GM20431 (cell line): ENCODE data around the gene HSDL1.
"Not testable (repeated sequence)": the region's sequence is repeated elsewhere in the genome, so short reads cannot be mapped to it uniquely, and the experiment has no call there.

Source experiments
- in situ Hi-C: fragments of 300-500 bp; cut with MseI, MboI; formaldehyde crosslinking; loops from one replicate; pipeline ENCODE4 v1.15.0; 2020; ENCODE audit warnings: low sequenced_read_pairs; ENCODE audit not compliant: unreplicated experiment

HSDL1 gene

DNA sequence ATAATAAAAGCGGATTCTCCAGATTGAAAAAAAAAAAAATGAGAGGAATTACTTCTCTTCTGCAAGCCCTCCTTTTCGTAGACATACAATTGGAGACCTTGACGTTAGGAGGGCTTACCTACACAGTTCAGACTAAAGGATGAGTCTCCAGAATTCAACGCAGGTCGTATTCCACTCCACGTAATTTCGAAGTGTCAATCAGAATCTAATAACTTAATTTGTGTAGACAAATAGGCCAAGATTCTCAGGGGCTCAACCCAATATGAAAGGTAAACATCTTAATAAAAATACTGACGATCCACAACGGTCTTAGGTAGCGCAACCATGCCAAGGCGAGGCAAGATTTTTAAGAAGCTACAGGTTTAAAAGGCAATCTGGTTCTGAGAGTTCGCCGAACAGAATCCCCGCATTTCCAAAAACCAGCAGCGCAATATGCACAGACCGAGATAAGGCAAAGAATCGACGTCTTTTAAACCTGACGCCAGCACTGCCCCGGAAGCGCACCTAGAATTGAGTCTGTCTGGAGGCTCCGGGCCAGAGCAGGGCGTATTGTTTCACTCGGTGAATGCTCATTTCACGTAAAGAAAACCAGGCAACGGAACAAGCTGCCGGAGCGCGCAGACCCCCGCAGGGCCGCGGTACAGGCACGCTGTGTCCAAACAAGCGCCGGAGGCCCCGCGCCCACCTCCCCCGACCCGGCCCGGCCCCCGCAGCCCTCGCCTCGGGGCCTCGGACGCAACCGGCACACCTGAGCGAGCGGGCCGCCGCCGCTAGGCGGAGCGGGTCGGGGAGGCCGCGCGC is 28.9 kb downstream of the HSDL1 start:
- in situ Hi-C loops, result no loop called here

DNA sequence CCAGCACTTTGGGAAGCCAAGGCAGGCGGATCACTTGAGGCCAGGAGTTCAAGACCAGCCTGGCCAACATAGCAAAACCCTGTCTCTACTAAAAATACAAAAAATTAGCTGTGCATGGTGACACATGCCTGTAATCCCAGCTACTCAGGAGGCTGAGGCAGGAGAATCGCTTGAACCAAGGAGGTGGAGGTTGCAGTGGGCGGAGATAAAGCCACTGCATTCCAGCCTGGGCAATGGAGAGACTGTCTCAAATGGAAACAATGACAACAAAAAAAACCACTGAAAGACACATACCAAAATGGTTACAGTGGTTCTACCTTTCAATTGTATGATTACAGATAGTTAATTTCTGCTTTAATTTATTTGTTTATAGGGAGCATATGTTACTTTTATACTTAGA is 33.0 kb downstream of the HSDL1 start:
- in situ Hi-C loops, result not testable (repeated sequence)

DNA sequence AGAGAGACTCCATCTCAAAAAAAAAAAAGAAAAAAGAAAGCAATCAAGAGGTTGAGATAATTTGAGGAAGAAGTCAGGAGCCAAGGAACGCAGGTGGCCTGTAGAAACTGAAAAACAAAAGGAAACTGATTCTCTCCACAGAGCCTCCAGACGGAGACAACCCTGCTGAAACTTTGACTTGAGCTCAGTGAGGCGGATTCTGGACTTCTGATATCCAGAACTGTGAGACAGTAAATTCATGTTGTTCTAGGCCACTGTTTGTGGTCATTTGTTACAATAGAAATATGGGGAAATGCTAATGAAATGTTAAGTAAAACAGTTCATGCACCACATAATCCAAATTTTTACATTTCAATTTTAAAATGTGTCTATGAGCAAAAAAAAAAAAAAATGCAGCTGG is 33.5 kb downstream of the HSDL1 start:
- in situ Hi-C loops, result no loop called here

DNA sequence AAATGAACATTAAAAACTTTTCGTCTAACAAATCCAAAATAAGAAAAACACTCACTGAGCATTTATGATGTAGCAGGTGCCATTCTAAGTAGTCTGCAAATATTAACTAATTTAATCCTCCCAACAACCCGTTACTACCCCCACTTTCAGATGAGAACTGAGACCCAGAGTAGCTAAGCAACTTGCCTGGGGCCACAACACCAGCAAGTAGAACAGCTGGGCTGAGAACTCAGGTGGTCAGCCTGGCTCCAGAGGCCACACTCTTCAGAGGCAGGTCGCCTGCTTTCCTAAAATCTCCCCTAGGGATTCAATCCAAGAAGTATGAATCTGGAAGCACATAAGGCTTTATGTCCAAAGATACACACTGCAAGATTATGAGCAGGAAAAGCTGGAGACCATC is 34.5 kb downstream of the HSDL1 start:
- in situ Hi-C loops, result no loop called here

DNA sequence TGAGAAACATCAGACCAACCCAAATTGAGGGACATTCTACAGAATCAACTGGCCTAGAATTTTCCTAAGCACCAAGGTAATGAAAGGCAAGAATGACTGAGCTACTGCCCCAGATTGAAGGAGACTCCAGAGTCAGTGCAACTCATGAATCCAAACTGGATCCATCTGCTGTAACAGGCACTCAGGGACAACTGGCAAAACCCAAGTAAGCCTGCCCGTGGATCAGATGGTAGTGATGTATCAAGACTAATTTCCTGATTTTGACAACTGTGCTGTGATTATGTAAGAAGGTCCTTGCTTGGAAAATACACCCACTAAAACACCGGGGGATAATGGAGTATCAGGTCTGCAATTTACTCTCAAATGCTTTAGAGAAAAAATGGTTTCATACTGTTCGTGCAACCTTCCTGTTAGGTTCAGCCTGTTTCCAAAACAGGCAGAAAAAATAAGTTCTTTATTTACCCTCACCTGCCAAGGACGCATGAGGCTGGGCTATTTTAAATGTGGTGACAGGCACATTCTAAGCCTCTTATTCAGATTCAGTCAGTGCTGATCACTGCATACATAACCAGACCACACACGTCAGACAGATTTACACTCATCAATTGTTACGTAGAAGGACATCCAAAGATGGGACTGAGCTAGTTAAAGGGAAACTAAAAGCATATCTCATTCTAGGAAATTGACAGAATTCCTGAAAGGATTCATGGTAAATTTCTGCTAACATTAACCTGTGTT is 35.2 kb downstream of the HSDL1 start:
- in situ Hi-C loops, result no loop called here

DNA sequence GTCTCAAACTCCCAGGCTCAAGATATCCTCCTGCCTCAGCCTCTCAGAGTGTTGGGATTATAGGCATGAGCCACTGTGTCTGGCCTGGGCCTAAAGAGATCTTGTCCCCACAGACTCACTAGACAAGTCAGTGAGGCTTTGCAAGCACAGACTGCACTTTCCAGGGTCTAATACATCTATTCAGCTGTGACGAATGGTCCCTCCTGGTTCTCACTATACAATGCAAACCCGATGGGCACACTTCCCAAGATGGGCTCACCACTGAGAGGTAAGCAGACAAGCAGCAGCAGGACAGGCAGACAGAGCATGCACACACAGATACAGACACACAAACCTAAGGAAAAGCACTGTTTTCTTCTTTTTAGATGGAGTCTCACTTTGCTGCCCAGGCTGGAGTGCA is 37.1 kb downstream of the HSDL1 start:
- in situ Hi-C loops, result no loop called here

DNA sequence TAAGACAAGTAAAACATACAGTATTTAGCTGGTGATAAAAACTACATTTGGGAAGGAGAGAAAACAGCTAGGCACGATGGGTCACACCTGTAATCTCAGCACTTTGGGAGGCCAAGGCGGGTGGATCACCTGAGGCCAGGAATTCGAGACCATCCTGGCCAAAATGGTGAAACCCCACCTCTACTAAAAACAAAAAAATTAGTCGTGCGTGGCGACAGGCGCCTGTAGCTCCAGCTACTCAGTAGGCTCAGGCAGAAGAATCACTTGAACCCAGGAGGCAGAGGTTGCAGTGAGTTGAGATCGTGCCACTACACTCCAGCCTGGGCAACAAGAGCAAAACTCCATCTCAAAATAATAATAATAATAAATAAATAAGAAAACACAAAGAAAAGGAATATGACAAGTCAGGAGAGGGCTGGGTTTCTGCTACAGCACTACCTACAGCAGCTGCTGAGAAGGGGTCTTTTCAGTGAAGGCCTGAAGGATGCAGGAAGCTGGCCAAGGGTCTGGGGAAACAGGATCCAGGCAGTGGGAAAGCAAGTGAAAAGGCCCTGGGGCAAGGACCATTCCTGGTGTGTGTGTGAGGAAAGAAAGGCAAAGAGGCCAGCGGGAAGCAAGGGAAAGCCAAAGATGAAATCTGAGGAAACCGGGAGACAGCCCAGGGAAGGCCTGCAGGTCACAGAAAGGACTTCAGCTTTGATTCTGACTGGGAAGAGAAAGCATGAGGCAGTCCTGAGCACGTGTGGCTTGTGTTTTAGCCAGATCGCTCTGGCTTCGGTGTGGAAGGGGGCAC is 38.8 kb downstream of the HSDL1 start:
- in situ Hi-C loops, result no loop called here

DNA sequence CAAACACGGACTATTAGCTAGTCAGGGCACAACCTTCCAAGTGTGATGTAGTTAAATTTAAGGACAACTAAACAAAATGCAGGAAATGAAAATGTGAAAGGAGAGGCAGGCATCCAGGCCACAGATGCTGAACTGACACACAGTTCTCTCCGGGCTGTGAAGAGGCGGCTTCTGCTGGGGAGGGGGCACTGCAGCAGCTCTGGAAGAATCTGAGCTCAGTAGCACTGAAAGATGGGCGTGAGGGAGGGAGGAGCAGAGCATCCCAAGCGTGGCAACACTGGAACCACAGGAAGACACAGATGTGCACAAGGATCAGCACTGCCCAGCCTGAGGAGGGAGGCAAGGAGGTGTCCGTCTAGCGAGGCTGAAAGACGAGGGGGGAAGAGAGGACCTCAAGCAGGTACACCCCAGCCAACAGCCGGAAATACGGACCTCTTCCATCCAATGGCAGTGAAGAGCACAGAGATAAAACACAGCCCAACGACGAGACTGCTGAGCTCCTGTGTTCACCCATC is 39.6 kb downstream of the HSDL1 start:
- in situ Hi-C loops, result no loop called here

DNA sequence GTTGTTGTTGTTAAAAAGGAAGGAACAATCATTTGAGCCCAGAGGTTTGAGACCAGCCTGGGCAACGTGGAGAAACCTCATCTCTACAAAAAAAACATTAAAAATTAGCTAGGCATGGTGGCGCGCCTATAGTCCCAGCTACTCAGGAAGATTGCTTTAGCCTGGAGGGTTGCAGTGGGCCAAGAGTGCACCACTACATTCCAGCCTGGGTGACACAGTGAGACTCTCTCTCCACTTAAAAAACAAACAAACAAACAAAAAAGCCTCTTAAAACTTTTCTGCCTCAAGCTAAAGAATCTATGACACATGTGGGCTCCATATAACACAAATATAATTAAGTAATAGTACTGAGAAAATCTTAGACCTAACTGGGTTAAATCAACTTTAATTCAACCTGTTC is 40.7 kb downstream of the HSDL1 start:
- in situ Hi-C loops, result no loop called here

DNA sequence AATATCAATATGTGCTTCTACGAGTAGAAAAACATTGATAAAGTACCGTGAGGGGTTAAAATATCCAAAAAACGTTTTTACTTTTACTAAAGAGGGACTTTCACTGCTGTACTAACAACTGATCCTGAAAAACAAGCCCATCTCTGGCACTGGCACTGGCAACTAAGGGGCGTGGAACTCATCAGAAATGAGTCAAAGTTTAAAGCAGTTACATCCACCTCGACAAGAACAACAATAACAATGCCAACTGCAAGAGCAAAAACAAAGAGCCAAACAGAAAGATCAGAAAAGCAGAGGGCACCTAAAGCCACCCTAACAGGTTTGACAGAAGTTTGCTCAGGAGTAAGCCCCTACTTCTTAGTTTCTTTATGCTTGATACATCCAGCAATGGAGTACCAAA is 41.3 kb downstream of the HSDL1 start:
- in situ Hi-C loops, result no loop called here

DNA sequence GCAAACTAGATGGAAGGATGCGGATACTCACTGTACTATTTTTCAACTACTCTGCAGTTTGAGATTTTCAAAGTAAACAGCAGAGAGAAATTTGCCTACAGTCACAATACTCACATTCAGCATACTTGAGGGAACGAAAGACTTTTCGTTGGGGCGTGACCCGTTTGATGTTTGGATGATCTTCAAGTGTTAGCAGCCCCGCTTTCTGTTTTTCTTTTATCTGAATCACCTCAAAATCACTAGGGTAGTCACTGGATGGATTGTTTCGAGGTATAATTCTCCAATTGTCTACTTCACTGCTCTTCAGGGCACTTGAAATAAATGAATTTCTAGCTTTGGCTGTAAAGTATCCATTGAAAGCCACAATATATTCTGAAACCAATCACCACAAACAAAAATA is 46.0 kb downstream of the HSDL1 start:
- in situ Hi-C loops, result no loop called here

DNA sequence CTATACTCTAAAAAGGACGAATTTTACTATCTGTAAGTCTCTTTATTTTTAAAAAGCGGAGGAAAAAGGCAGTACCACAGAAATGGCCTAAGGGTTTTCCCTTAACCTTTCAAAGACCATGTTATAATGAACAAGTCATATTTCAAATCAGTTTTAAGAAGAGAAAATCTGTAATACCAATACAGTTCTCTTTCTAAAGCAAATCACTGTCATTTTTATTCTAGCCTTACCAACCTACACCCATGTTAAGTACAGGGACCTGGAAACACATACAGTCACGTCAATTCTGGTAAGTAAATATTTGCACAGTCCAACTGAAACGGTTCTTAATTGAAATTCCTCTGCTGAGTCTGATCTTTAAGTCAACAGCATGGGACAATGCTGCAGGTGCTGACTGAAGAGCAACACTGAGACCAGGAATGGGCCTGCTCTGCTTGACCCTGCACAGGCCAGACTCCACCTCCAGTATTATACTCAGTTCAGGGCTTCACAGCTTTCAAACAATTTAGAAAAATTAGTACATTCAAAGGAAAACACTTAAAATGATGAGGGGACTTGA is 48.5 kb downstream of the HSDL1 start:
- in situ Hi-C loops, result no loop called here

DNA sequence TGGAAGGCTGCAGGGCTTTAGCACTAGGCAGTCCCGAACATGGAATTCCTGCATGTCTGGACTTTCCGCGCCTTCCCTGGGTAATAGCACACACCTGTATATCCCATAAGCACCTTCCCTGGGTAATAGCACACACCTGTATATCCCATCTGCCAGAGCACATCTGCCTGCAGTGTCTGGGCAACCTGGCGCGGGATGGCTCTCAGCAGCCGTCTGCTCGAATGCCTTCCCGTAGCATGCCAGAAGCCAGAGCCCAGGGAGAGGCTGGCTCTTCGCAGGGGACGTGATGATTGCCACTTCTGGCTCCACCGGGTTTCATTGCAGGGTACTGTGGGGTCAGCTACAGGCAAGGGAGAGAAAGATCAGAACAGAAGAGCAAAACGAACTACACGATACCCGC is 49.5 kb downstream of the HSDL1 start:
- in situ Hi-C loops, result no loop called here

DNA sequence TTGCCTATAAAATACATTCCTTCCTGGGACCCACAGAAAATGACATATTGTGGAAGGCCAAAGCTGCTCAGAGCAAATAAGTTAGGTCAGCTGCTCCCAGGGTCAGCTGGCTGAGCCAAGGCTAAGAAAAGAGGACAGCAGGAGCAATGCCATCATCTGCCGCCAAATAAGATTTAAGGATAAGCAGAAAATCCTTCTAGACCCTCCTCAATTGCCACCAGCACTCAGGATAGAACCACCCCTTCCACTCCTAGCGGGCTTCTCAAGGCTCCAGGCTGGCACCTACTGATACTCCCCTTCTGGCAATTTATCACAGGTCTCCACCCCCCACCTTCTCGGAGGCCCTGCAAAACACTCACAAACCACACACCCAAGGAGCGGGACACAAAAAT is 51.1 kb downstream of the HSDL1 start:
- in situ Hi-C loops, result no loop called here

DNA sequence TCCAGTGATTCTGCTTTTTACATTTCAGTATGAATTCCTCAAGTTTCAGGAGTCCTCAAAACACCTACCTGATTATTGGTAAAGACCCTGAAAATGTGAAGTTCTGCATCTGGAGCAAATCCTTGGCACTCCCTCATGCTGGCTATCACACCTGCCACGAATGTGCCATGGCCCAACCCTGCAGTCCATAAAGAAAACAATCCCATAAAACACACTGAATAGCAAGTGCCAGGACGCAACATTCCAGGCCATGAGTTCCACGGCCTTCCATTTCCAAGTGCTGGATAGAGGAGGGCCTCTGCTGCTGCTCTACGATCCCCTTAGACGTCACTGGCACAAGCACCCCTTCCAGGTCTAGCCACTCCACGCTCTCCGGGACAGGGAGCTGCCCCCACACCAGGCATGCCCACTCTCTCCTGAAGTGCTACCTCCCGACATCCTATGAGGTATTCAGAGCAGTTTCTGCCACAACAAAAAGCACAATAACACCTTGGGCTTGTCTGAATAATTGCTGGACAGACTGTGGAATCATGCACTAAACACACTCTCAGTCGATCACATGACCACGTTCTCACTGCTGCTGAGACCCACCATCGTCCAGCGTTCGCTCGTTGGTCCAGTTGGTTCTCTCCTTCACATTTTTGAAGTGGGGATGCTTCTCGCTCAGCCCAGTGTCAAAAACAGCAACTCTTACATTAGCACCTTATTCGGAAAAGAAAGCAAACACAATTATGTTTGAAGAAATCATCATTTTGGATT is 51.7 kb downstream of the HSDL1 start:
- in situ Hi-C loops, result no loop called here

DNA sequence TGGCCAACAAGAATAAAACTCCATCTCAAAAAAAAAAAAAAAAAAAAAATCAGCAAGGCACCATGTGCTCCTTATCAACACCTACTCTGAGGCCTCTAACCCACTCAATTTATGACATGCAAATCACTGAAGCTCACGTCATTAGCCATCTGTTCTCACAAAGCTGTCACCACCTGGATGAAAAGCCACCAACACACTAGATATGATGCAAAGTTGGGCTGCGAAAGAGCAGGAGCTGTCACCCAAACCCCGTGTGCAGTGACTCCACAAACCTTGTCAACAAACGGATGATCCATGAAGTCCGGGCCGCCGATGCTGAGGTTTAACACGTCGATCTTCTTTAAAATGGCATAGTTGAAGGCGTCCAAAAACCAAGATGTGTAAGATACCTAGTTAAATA is 53.5 kb downstream of the HSDL1 start:
- in situ Hi-C loops, result no loop called here

DNA sequence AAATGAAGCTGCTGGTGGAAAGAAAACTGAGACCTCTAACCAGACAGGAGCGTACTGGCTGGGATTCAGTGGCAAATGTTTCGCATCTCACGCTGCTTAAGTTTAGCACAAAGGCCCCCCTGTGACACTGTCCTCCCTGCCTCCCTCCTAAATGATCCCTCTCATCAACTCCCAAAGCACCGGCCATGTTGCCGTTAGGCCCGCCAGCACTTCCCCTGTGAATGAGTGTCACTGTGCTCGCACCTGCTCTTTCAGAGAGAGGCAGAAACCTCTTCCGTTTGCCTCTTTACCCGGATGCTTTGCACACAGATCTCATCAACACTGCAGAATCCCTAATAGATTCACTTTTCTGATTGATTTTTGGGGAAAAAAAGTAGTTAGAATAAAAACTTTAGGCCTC is 54.8 kb downstream of the HSDL1 start:
- in situ Hi-C loops, result no loop called here

DNA sequence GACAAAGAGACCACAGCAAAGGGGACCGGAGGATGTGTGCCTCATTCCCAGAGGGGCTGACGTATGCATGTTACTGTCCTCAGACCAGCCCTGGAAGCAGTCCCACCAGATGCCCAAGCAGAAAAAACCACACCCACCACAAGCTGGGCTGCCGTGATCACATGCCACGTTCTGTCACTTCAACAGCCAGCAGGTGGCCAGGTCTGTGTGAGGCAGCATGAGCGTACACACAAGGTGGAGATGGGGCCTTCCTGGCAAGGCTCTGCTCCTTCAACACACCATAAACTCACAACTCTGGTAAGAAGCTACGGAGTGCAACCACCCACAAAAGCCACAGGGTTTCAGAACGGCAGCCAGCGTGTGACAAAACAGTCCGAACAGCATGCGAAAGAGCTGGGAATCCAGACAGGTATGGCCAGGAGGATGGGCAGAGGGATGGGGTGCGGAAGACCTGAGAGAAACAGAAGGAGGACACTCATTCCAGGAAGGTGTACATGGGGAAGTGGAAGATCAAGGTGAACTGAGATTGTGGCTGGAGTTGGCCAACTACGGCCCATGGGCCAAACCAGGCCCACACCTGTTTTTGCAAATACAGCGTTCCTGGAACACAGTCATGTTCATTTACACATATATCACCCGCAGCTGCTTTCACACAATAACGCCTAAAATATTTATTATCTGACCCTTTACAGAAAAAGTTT is 56.1 kb downstream of the HSDL1 start:
- in situ Hi-C loops, result loop anchor here (10.0 kb wide), 1 partner anchor 96 kb away; the partner anchor contains the start of gene TAF1C
